Measurements from ENCODE around the gene TUBGCP3. TPM values are rescaled to one million over a fixed set of nuclear protein-coding genes. Genes with fewer than 3 reads are reported as not detected.
"Not testable (repeated sequence)": the region's sequence is repeated elsewhere in the genome, so short reads cannot be mapped to it uniquely, and the experiment has no call there.

The TUBGCP3 gene
- total RNA-seq, 3 donors from 2014 or later: 32.0 to 34.5 (median 32.1) TPM

GRCh38 chr13:112634102-112634501 lies 46.1 kb upstream of the TUBGCP3 start:
- no peak overlapping the region for H3K4me3 ChIP-seq
- no peak for TF ChIP-seq POLR2A (IDR thresholded peaks at IDR 0.05)
- TF ChIP-seq POLR2AphosphoS5 (IDR thresholded peaks at IDR 0.05): no peak
- no peak for TF ChIP-seq CTCF (IDR thresholded peaks at IDR 0.05)
- no peaks in the 10 kb centered on the region for H3K4me1 ChIP-seq
- H3K27me3 ChIP-seq: peaks cover 2 to 38% of the 10 kb centered on the region in 2 donors
- no peaks in the 10 kb centered on the region for H3K9me3 ChIP-seq
- DNase-seq (ENCODE audit: low spot score in 2 of 2): no peak
- intact Hi-C loops (cut with DNase I; ENCODE audit: low total_unique reads): no loop called here
- H3K36me3 ChIP-seq: no peaks in the 10 kb centered on the region
- H3K27ac ChIP-seq: no peak overlapping the region

GRCh38 chr13:112630226-112630625 lies 42.3 kb upstream of the TUBGCP3 start:
- H3K9me3 ChIP-seq; H3K27me3 ChIP-seq; intact Hi-C loops (cut with DNase I; ENCODE audit: low total_unique reads); H3K4me1 ChIP-seq; H3K27ac ChIP-seq; H3K4me3 ChIP-seq; DNase-seq (ENCODE audit: low spot score in 2 of 2); H3K36me3 ChIP-seq: not testable (repeated sequence)

DNA sequence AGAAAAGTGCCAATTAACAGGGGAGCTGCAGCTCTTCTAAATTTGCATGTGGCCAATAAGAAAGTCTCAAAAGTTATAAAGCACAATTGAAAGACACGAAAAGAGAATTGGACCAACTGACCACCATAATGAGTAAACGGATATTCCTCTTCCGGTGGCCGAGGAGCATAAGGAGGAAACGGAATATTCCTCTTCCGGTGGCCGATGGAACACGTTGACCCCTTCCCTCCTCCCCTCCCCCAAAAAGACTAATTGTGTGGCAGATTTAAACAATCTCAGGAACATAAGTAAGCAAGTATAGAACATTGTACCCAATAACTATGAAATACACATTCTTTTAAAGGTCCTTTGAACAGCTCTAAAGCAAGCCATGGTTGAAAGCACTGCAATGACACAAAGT lies 41.2 kb upstream of the TUBGCP3 start:
- DNase-seq (ENCODE audit: low spot score in 2 of 2): peak in 1 of 2 donors; percentile 5
- no peaks in the 10 kb centered on the region for H3K9me3 ChIP-seq
- no peak overlapping the region for H3K27ac ChIP-seq
- H3K4me1 ChIP-seq: no peaks in the 10 kb centered on the region
- TF ChIP-seq CTCF (IDR thresholded peaks at IDR 0.05): no peak
- no peak for TF ChIP-seq POLR2A (IDR thresholded peaks at IDR 0.05)
- TF ChIP-seq POLR2AphosphoS5 (IDR thresholded peaks at IDR 0.05): no peak
- H3K4me3 ChIP-seq: no peak overlapping the region
- H3K36me3 ChIP-seq: no peaks in the 10 kb centered on the region
- intact Hi-C loops (cut with DNase I; ENCODE audit: low total_unique reads): no loop called here
- H3K27me3 ChIP-seq: peaks cover 0 to 5% of the 10 kb centered on the region in 2 donors

DNA sequence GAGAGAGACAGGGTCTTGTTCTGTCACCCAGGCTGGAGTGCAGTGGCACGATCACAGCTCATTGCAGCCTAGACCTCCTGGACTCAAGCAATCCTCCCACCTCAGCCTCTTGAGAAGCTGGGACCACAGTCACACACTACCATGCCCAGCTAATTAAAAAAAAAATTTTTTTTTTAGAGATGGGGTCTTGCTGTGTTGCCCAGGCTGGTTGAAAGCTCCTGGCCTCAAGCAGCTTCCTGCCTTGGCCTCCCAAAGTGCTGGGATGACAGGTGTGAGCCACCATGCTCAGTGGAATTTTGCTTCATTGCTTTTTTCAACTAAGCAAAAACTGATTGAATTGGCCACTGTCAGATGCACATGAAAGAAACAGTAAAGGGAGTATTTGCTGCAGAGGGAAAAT lies 39.7 kb upstream of the TUBGCP3 start:
- H3K4me3 ChIP-seq; intact Hi-C loops (cut with DNase I; ENCODE audit: low total_unique reads); H3K36me3 ChIP-seq; H3K4me1 ChIP-seq; DNase-seq (ENCODE audit: low spot score in 2 of 2); H3K9me3 ChIP-seq; H3K27ac ChIP-seq; H3K27me3 ChIP-seq: not testable (repeated sequence)

DNA sequence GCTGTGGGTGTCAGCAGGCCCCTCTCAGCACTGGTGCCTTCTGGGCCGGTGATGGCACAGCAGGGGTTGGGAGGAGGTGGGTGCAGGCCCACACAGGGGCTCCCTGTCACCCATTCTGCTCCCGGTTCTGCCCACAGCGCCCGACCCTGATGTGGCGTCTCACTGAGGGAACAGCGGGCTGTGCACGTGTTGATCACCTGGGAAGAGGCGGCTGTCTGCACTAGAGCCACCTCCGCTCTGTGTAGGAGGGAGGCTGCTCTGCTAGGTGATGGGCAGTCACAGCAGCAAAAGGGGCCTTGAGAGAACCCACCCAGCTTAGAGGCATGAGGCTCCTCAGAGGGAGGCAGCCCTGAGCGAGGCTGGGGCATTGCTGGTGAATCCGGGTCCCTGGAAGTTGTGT lies 39.2 kb upstream of the TUBGCP3 start:
- H3K4me1 ChIP-seq: no peaks in the 10 kb centered on the region
- no peak overlapping the region for H3K4me3 ChIP-seq
- H3K27ac ChIP-seq: no peak overlapping the region
- H3K36me3 ChIP-seq: no peaks in the 10 kb centered on the region
- no peaks in the 10 kb centered on the region for H3K27me3 ChIP-seq
- TF ChIP-seq POLR2AphosphoS5 (IDR thresholded peaks at IDR 0.05) (no peak), CTCF (IDR thresholded peaks at IDR 0.05) (no peak), POLR2A (IDR thresholded peaks at IDR 0.05) (no peak)
- no peaks in the 10 kb centered on the region for H3K9me3 ChIP-seq
- intact Hi-C loops (cut with DNase I; ENCODE audit: low total_unique reads): no loop called here
- no peak for DNase-seq (ENCODE audit: low spot score in 2 of 2)

DNA sequence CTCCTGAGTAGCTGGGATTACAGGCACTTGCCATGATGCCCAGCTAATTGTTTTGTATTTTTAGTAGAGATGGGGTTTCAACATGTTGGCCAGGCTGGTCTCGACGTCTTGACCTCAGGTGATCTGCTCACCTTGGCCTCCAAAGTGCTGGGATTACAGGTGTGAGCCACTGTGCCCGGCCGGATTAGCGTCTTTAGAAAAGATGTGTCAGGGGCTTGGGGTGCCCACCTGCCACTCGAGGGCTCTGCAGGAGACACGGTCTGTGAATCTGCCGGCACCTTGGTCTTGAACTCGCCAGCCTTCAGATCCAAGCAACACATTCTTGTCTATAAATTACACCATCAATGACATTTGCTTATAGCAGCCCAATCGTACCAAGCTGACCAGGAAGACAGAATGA lies 38.8 kb upstream of the TUBGCP3 start:
- Histone ChIP-seq H3K9me3 (no peaks in the 10 kb centered on the region), H3K36me3 (no peaks in the 10 kb centered on the region), H3K27ac (no peak overlapping the region), H3K4me1 (no peaks in the 10 kb centered on the region), H3K4me3 (no peak overlapping the region), H3K27me3 (no peaks in the 10 kb centered on the region)
- no peak for TF ChIP-seq POLR2A (IDR thresholded peaks at IDR 0.05)
- no peak for TF ChIP-seq CTCF (IDR thresholded peaks at IDR 0.05)
- TF ChIP-seq POLR2AphosphoS5 (IDR thresholded peaks at IDR 0.05): no peak
- DNase-seq (ENCODE audit: low spot score in 2 of 2): no peak
- intact Hi-C loops (cut with DNase I; ENCODE audit: low total_unique reads): no loop called here
